SH-SY5Y (cell line): ENCODE measurements around the gene ZSCAN20.

Experiments
- GATA2 ChIP-seq: IDR thresholded peaks from 2 replicates; pipeline ENCODE4 v1.6.1; 2011; ENCODE audit warnings: mild to moderate bottlenecking, low read depth, low read length
- GATA3 ChIP-seq: IDR thresholded peaks from 2 replicates; pipeline ENCODE4 v1.6.1; 2011; ENCODE audit warnings: low read depth, mild to moderate bottlenecking, low read length, moderate library complexity

DNA sequence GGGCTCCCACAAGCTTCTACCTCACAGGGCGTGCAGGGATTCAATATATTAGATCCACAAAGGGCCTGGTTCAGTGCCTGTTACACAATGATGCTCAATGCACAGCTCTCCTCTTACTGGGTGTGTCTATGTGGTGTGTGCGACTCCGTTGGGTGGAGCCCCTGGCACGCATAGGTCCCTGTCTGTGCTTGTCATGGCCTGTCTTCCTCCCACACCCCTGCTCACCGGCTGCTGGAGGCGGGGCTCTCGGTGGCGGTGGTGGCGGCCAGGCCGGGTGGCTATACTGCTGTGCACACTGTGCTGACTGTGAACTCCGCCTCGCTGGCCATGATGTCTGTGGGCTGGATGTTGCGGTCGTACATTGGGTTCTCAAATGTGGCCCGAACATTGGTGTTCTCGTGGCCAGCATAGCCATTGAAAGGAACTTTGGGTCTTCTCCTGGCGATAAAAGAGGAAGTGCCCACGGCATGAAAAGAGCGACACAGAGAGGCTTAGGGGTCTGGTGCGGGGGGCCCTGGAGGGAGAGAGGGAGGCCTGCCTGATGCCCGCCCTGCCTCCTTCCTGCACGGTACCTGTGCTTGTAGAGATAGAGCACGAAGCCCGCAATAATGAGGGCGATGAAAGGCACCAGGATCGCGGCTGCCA lies 46.9 kb downstream of the ZSCAN20 start:
- TF ChIP-seq GATA2 (no peak), GATA3 (no peak)
